GM19025 (cell line): ENCODE data around the gene GLYATL3.

Source experiments
- ATAC-seq: cut with Tn5 transposase; IDR thresholded peaks from one replicate; pipeline ENCODE4 v1.9.1; 2021; ENCODE audit warnings: mild to moderate bottlenecking, low read depth, moderate library complexity; ENCODE audit not compliant: unreplicated experiment

GLYATL3 gene

GRCh38 chr6:49513153-49513989 lies 13.6 kb downstream of the GLYATL3 start:
- no peak for ATAC-seq

- no peak for ATAC-seq
Measured at GRCh38 chr6:49514571-49515484, 15.1 kb downstream of the GLYATL3 start.

- no peak for ATAC-seq
Measured at GRCh38 chr6:49515485-49516146, 15.9 kb downstream of the GLYATL3 start.

GRCh38 chr6:49516147-49516505 lies 16.4 kb downstream of the GLYATL3 start:
- no peak for ATAC-seq

- no peak for ATAC-seq
Measured at GRCh38 chr6:49517919-49518318, 18.2 kb downstream of the GLYATL3 start.

GRCh38 chr6:49519660-49520059 lies 19.9 kb downstream of the GLYATL3 start:
- ATAC-seq: peak; percentile 82

GRCh38 chr6:49522710-49523593 lies 23.2 kb downstream of the GLYATL3 start:
- no peak for ATAC-seq

GRCh38 chr6:49523901-49524300 lies 24.2 kb downstream of the GLYATL3 start:
- no peak for ATAC-seq

GRCh38 chr6:49524541-49524940 lies 24.8 kb downstream of the GLYATL3 start:
- ATAC-seq: no peak

GRCh38 chr6:49526598-49526997 lies 26.9 kb downstream of the GLYATL3 start:
- ATAC-seq: no peak

GRCh38 chr6:49527320-49527719 lies 27.6 kb downstream of the GLYATL3 start:
- ATAC-seq: no peak

GRCh38 chr6:49528571-49528970 lies 28.8 kb downstream of the GLYATL3 start:
- ATAC-seq: no peak

- ATAC-seq: no peak
Measured at GRCh38 chr6:49530141-49530776, 30.5 kb downstream of the GLYATL3 start.

- ATAC-seq: peak; percentile 83
Measured at GRCh38 chr6:49531774-49532569, 32.2 kb downstream of the GLYATL3 start.

GRCh38 chr6:49535795-49536194 lies 36.1 kb downstream of the GLYATL3 start:
- ATAC-seq: no peak

GRCh38 chr6:49539102-49539501 lies 39.4 kb downstream of the GLYATL3 start:
- ATAC-seq: no peak

- ATAC-seq: no peak
Measured at GRCh38 chr6:49540614-49541013, 40.9 kb downstream of the GLYATL3 start.

- no peak for ATAC-seq
Measured at GRCh38 chr6:49541210-49541724, 41.5 kb downstream of the GLYATL3 start.

- no peak for ATAC-seq
Measured at GRCh38 chr6:49541936-49542335, 42.2 kb downstream of the GLYATL3 start.
